ENCODE measurements around the gene KMT2E.
"Not testable (repeated sequence)": the region's sequence is repeated elsewhere in the genome, so short reads cannot be mapped to it uniquely, and the experiment has no call there.

KMT2E gene

DNA sequence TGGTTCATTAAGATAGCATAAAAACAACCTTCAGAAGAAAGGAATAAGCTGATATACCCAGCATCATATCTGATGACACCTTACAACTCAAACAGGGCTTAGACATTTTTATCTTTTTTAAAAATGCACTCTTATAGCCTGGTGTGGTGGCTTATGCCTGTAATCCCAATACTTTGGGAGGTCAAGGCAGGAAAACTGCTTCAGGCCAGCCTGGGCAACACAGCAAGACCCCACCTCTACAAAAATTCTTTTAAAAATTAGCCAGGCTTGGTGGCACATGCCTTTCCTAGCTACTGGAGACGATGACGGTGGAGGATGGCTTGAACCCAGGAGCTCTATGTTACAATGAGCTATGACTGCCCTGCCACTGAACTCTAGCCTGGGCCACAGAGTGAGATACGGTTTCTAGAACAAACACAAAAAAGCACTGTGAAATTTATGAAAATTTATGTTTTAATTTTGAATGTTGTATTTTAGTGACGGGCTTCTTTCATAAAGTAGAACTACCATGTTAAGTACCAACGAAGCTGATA is 12.3 kb upstream of the KMT2E start:
- H3K4me3 ChIP-seq (ENCODE audit: low read depth, low read length): no peak overlapping the region
- DNase-seq (ENCODE audit: low read depth): no peak
- TF ChIP-seq, protein P1, sequence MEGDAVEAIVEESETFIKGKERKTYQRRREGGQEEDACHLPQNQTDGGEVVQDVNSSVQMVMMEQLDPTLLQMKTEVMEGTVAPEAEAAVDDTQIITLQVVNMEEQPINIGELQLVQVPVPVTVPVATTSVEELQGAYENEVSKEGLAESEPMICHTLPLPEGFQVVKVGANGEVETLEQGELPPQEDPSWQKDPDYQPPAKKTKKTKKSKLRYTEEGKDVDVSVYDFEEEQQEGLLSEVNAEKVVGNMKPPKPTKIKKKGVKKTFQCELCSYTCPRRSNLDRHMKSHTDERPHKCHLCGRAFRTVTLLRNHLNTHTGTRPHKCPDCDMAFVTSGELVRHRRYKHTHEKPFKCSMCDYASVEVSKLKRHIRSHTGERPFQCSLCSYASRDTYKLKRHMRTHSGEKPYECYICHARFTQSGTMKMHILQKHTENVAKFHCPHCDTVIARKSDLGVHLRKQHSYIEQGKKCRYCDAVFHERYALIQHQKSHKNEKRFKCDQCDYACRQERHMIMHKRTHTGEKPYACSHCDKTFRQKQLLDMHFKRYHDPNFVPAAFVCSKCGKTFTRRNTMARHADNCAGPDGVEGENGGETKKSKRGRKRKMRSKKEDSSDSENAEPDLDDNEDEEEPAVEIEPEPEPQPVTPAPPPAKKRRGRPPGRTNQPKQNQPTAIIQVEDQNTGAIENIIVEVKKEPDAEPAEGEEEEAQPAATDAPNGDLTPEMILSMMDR (IDR thresholded peaks at IDR 0.05; ENCODE audit: insufficient read depth, low read depth, low read length, missing control alignments): no peak

DNA sequence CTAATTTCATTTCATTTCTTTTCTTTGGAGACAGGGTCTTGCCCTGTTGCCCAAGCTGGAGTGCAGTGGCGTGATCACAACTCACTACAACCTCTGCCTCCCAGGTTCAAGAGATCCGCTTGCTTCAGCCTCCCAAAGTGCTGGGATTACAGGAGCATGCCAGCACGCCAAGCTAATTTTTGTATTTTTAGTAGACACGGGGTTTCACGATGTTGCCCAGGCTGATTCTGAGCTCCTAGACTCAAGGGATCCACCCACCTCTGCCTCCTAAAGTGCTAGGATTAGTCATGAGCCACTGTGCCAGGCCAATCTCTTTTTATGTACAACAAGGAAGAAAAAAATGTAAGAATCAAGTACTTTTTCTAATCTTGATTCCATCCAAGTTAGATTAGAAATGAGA is 10.7 kb upstream of the KMT2E start:
- no peak overlapping the region for H3K4me3 ChIP-seq (ENCODE audit: low read depth, low read length)
- no peak for DNase-seq (ENCODE audit: low read depth)
- TF ChIP-seq, protein P1 (IDR thresholded peaks at IDR 0.05; ENCODE audit: insufficient read depth, low read depth, low read length, missing control alignments): no peak

DNA sequence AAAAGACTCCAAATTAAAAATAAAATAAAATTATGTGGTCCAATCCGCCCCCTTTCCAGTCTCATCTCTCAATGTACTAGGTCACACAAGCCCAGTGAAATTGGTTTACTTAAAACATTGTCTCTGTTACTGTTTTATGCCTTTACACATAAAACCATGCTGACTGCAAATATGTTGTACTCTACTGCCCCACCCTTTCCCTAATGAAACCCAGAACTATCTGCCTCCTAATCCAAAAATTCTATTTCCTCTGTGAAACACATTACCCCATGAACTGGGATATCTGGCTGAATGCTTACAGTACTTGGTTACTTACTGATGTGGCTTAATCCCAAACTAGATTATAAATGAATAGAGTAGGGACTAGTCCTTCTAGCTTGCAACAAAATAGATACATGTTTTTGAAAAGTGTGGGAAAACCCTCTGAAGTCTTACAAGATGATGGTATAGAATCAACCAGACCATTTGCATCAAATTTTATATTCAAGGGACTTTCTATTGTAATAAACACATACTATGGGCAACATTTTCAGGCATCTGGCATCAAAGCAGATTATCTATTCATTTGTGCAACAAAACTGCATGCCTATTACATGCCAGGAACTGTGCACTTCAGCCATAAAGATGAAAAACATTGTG is 10.0 kb upstream of the KMT2E start:
- TF ChIP-seq, protein P1 (IDR thresholded peaks at IDR 0.05; ENCODE audit: insufficient read depth, low read depth, low read length, missing control alignments): no peak
- DNase-seq (ENCODE audit: low read depth): no peak
- no peak overlapping the region for H3K4me3 ChIP-seq (ENCODE audit: low read depth, low read length)

DNA sequence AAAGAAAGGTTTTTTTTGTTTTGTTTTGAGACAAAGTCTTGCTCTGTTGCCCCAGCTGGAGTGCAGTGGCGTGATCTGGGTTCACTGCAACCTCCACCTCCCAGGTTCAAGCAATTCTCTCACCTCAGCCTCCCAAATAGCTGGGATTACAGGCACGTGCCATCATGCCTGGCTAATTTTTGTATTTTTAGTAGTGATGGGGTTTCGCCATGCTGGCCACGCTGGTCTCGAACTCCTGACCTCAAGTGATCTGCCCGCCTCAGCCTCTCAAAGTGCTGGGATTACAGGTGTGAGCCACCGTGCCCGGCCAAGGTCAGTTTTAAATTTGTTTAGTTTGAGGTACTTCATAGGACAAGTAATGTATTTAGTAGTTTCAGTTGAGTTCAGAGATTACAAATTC is 9.0 kb upstream of the KMT2E start:
- H3K4me3 ChIP-seq (ENCODE audit: low read depth, low read length); DNase-seq (ENCODE audit: low read depth): not testable (repeated sequence)

DNA sequence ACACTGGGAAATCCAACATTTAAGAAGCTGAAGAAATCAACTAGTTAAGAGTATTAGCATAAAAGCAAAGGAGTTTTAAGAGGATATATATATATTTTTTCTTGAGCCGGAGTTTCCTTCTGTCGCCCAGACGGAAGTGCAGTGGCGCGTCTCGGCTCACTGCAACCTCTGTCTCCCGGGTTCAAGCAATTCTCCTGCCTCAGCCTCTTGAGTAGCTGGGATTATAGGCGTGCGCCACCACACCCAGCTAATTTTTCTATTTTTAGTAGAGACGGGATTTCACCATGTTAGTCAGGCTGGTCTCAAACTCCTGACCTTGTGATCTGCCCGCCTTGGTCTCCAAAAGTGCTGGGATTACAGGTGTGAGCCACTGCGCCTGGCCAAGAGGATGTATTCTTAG is 8.5 kb upstream of the KMT2E start:
- DNase-seq (ENCODE audit: low read depth); H3K4me3 ChIP-seq (ENCODE audit: low read depth, low read length): not testable (repeated sequence)

DNA sequence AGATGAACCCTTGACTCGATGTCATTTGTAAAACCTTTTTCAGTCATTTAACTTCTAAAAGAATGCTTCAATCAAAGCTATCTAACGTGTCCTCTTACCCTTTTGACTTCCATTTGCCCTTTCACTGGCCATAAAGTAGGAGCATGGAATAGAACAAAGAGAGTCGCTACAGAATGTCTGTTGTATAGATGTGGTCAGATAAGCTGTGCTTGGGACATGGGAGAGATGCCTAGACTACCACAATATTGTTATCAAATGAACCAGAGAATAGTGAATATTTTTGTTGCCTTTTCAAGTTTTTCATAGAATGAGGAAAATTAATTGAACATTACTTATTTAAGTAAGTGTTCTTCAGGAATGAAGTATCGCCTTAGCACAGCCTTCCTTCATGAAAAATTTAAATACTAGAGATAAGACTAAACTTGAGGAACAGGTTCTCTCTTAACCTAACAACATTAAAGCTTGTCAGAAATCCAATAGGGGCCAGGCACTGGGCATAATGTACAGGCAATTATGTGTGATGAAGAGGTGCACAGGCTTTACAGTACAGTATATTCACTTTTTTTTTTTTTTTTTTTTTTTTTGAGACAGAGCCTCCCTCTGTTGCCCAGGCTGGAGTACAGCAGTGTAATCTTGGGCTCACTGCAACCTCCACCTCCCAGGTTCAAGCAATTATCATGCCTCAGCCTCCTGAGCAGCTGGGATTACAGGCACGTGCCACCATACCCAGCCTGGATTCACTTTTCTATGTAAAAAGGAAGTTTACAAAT is 7.5 kb upstream of the KMT2E start:
- no peak overlapping the region for H3K4me3 ChIP-seq (ENCODE audit: low read depth, low read length)
- no peak for DNase-seq (ENCODE audit: low read depth)
- TF ChIP-seq, protein P1 (IDR thresholded peaks at IDR 0.05; ENCODE audit: insufficient read depth, low read depth, low read length, missing control alignments): no peak

DNA sequence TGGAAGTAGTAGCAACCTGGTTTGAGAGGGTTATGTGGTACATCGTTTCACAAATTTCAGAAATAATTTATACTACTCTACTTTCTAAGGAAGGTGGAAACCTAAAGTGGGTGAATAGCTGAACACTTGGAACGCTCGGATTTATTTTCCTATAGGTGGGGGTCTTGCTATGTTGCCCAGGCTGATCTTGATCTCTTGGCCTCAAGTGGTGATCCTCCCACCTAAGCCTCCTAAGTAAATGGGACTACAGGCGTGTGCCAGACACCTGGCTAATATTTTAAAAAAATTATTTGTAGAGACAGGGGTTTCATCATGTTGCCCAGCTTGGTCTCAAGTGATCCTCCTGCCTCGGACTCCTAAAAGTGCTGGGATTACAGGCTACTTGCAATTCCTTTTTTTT is 6.7 kb upstream of the KMT2E start:
- TF ChIP-seq, protein P1 (IDR thresholded peaks at IDR 0.05; ENCODE audit: insufficient read depth, low read depth, low read length, missing control alignments): no peak
- no peak overlapping the region for H3K4me3 ChIP-seq (ENCODE audit: low read depth, low read length)
- DNase-seq (ENCODE audit: low read depth): no peak
